Left ventricle myocardium inferior (tissue), 1 donor: Measurements from ENCODE around the gene IFNL3. TPM values are rescaled to one million over a fixed set of nuclear protein-coding genes. Genes with fewer than 3 reads are reported as not detected.

Experiments used
- DNase-seq: peaks from one replicate; pipeline ENCODE4 v3.0.0-alpha.2; 2020
- H3K27ac ChIP-seq: fragments of 200-600 bp; replicated peaks from 2 replicates; pipeline ENCODE4 v1.8.0; 2021
- H3K27me3 ChIP-seq: fragments of 200-600 bp; 2 replicates; pipeline ENCODE4 v1.8.0; 2021; ENCODE audit warnings: low read depth
- H3K36me3 ChIP-seq: fragments of 200-600 bp; 2 replicates; pipeline ENCODE4 v1.8.0; 2021
- H3K4me1 ChIP-seq: fragments of 200-600 bp; 2 replicates; pipeline ENCODE4 v1.8.0; 2021
- H3K4me3 ChIP-seq: fragments of 200-600 bp; 2 replicates; pipeline ENCODE4 v1.8.0; 2021; ENCODE audit warnings: mild to moderate bottlenecking, moderate library complexity
- H3K9me3 ChIP-seq: fragments of 200-600 bp; replicated peaks from 2 replicates; pipeline ENCODE4 v1.8.0; 2021
- CTCF ChIP-seq: fragments of 200-600 bp; IDR thresholded peaks from 2 replicates; pipeline ENCODE4 v1.8.0; 2021; ENCODE audit warnings: antibody characterized with exemption, mild to moderate bottlenecking, borderline replicate concordance
- intact Hi-C: fragments of 100-400 bp; cut with micrococcal nuclease; formaldehyde crosslinking; loops from one replicate; pipeline ENCODE4 v1.11.0; 2022
- total RNA-seq: library from RNA; stranded (reverse); fragmentation: NEBNext Ultra II Directional; extraction: Animal tissue kit (Norgen Biotek cat#: 25700); gene quantifications from one replicate; pipeline ENCODE4 v1.2.1, GENCODE V29; 2021
- donor health status: DM: no; HTN: yes; CAD: no; lungs with severe emphysema.

The IFNL3 gene
- total RNA-seq, 1 donor from 2014 or later, result not detected

- no peak for DNase-seq
- no peak overlapping the region for H3K27ac ChIP-seq
- no peak for TF ChIP-seq CTCF
- H3K9me3 ChIP-seq, result no peaks in the 10 kb centered on the region
- no peak overlapping the region for H3K4me3 ChIP-seq
- peaks cover 87% of the 10 kb centered on the region for H3K27me3 ChIP-seq
- no peaks in the 10 kb centered on the region for H3K36me3 ChIP-seq
- no peaks in the 10 kb centered on the region for H3K4me1 ChIP-seq
- intact Hi-C loops, result no loop called here
Observed at GRCh38 chr19:39206122-39206521, 38.7 kb downstream of the IFNL3 start.

GRCh38 chr19:39205449-39205764 is 39.4 kb downstream of the IFNL3 start:
- intact Hi-C loops, result no loop called here
- no peak overlapping the region for H3K27ac ChIP-seq
- TF ChIP-seq CTCF, result no peak
- no peak overlapping the region for H3K4me3 ChIP-seq
- H3K27me3 ChIP-seq, result peaks cover 87% of the 10 kb centered on the region
- no peaks in the 10 kb centered on the region for H3K4me1 ChIP-seq
- no peaks in the 10 kb centered on the region for H3K9me3 ChIP-seq
- no peak for DNase-seq
- no peaks in the 10 kb centered on the region for H3K36me3 ChIP-seq

GRCh38 chr19:39203372-39204341 is 41.1 kb downstream of the IFNL3 start, which contains the start of gene SYCN:
Gene SYCN (minus strand): TSS chr19:39204263. CDS start chr19:39204254, 9 bp downstream.
- no peak for DNase-seq
- no peaks in the 10 kb centered on the region for H3K4me1 ChIP-seq
- no peaks in the 10 kb centered on the region for H3K36me3 ChIP-seq
- H3K27ac ChIP-seq, result no peak within 1 kb of the TSS
- no peaks in the 10 kb centered on the region for H3K9me3 ChIP-seq
- intact Hi-C loops, result no loop called here
- H3K4me3 ChIP-seq, result no peak within 1 kb of the TSS
- no peak for TF ChIP-seq CTCF
- peaks cover 100% of the 10 kb centered on the region for H3K27me3 ChIP-seq

- intact Hi-C loops, result no loop called here
- no peak overlapping the region for H3K27ac ChIP-seq
- DNase-seq, result no peak
- H3K4me3 ChIP-seq, result no peak overlapping the region
- H3K4me1 ChIP-seq, result no peaks in the 10 kb centered on the region
- H3K27me3 ChIP-seq, result peaks cover 100% of the 10 kb centered on the region
- H3K9me3 ChIP-seq, result no peaks in the 10 kb centered on the region
- no peaks in the 10 kb centered on the region for H3K36me3 ChIP-seq
- TF ChIP-seq CTCF, result no peak
Observed at GRCh38 chr19:39202998-39203355, 41.8 kb downstream of the IFNL3 start.

GRCh38 chr19:39200803-39201115 is 44.0 kb downstream of the IFNL3 start:
- no peak for DNase-seq
- intact Hi-C loops, result no loop called here
- H3K27me3 ChIP-seq, result peaks cover 100% of the 10 kb centered on the region
- H3K4me1 ChIP-seq, result peaks cover 5% of the 10 kb centered on the region
- no peak for TF ChIP-seq CTCF
- H3K4me3 ChIP-seq, result no peak overlapping the region
- H3K9me3 ChIP-seq, result no peaks in the 10 kb centered on the region
- no peaks in the 10 kb centered on the region for H3K36me3 ChIP-seq
- H3K27ac ChIP-seq, result no peak overlapping the region
